Right lobe of liver (tissue), 4 donors: ENCODE results near the gene KIF11.

Experiments
- CTCF ChIP-seq, 4 donors: fragments of 200-600 bp in 3 of 4; fragments of 450-650 bp in 1 of 4; IDR thresholded peaks; one replicate each; pipeline versions ENCODE4 v1.5.1 to v1.8.0; 2016 to 2022; ENCODE audit warnings: antibody characterized with exemption in 4 of 4, mild to moderate bottlenecking in 2 of 4
- POLR2A ChIP-seq: fragments of 450-650 bp; IDR thresholded peaks from one replicate; pipeline ENCODE4 v1.6.1; 2017; ENCODE audit warnings: antibody characterized with exemption, mild to moderate bottlenecking
- donor health status: DM: no; HTN: no; CAD: no.
- donor health status: DM: no; HTN: no; CAD: no.
- donor health status: DM: no; HTN: yes; CAD: no.

GRCh38 chr10:92702301-92702916 is 109.5 kb downstream of the KIF11 start:
- TF ChIP-seq CTCF (IDR thresholded peaks at IDR 0.05): no peak
- no peak for TF ChIP-seq POLR2A
